ENCODE data around the gene GRK5. TPM values are rescaled to one million over a fixed set of nuclear protein-coding genes. Genes with fewer than 3 reads are reported as not detected.
"Not testable (repeated sequence)": the region's sequence is repeated elsewhere in the genome, so short reads cannot be mapped to it uniquely, and the experiment has no call there.

GRK5 gene
- total and polyA plus RNA-seq, 12 donors, result 9.3 to 96.4 (median 21.5) TPM

GRCh38 chr10:119462773-119463172 lies 255.4 kb downstream of the GRK5 start:
- no peak overlapping the region for H3K27ac ChIP-seq
- no peaks in the 10 kb centered on the region for H3K9me3 ChIP-seq (replicated peaks in 1 of 3)
- H3K4me1 ChIP-seq (replicated peaks in 1 of 2), result no peaks in the 10 kb centered on the region
- no peaks in the 10 kb centered on the region for H3K27me3 ChIP-seq
- 83 to 91% (median 85%) methylated on average over 4 of the region's 4 CpGs for WGBS, 4 donors
- intact Hi-C loops (cut with DNase I), result no loop called here
- TF ChIP-seq CTCF (IDR thresholded peaks at IDR 0.05) (no peak), POLR2A (IDR thresholded peaks at IDR 0.05) (no peak)
- H3K4me3 ChIP-seq, result no peak overlapping the region
- DNase-seq, result no peak
- H3K36me3 ChIP-seq (replicated peaks in 1 of 2), result no peaks in the 10 kb centered on the region

- intact Hi-C loops (cut with DNase I); H3K4me1 ChIP-seq (replicated peaks in 1 of 2); H3K27ac ChIP-seq; H3K27me3 ChIP-seq; H3K36me3 ChIP-seq (replicated peaks in 1 of 2); DNase-seq; H3K9me3 ChIP-seq (replicated peaks in 1 of 3); H3K4me3 ChIP-seq: not testable (repeated sequence)
- WGBS, 4 donors, result 64 to 94% (median 73%) methylated on average over 2 of the region's 2 CpGs
Observed at GRCh38 chr10:119463195-119463594, 255.8 kb downstream of the GRK5 start.

- Histone ChIP-seq H3K27ac (no peak overlapping the region), H3K9me3 (replicated peaks in 1 of 3) (no peaks in the 10 kb centered on the region), H3K36me3 (replicated peaks in 1 of 2) (no peaks in the 10 kb centered on the region), H3K4me3 (no peak overlapping the region), H3K27me3 (no peaks in the 10 kb centered on the region), H3K4me1 (replicated peaks in 1 of 2) (no peaks in the 10 kb centered on the region)
- DNase-seq, result no peak
- intact Hi-C loops (cut with DNase I), result no loop called here
- WGBS, 4 donors, result 72 to 84% (median 81%) methylated on average over 4 of the region's 4 CpGs
- no peak for TF ChIP-seq CTCF (IDR thresholded peaks at IDR 0.05)
- TF ChIP-seq POLR2A (IDR thresholded peaks at IDR 0.05), result no peak
Observed at GRCh38 chr10:119465085-119465484, 257.7 kb downstream of the GRK5 start.

- no peaks in the 10 kb centered on the region for H3K9me3 ChIP-seq (replicated peaks in 1 of 3)
- H3K4me1 ChIP-seq (replicated peaks in 1 of 2), result no peaks in the 10 kb centered on the region
- TF ChIP-seq POLR2A (IDR thresholded peaks at IDR 0.05) (no peak), CTCF (IDR thresholded peaks at IDR 0.05) (no peak)
- no peak overlapping the region for H3K4me3 ChIP-seq
- DNase-seq, result no peak
- intact Hi-C loops (cut with DNase I), result no loop called here
- H3K27ac ChIP-seq, result no peak overlapping the region
- 53 to 73% (median 67%) methylated on average over 8 to 10 of the region's 10 CpGs for WGBS, 4 donors
- H3K36me3 ChIP-seq (replicated peaks in 1 of 2), result no peaks in the 10 kb centered on the region
- no peaks in the 10 kb centered on the region for H3K27me3 ChIP-seq
Observed at GRCh38 chr10:119466076-119466475, 258.7 kb downstream of the GRK5 start.

- WGBS, 4 donors, result 64 to 78% (median 71%) methylated on average over 4 to 7 of the region's 7 CpGs
- intact Hi-C loops (cut with DNase I), result no loop called here
Observed at GRCh38 chr10:119466655-119467054, 259.3 kb downstream of the GRK5 start.

More at GRCh38 chr10:119466655-119467054, 259.3 kb downstream of the GRK5 start:
- Histone ChIP-seq H3K27me3 (no peaks in the 10 kb centered on the region), H3K4me1 (replicated peaks in 1 of 2) (no peaks in the 10 kb centered on the region), H3K27ac (no peak overlapping the region), H3K9me3 (replicated peaks in 1 of 3) (no peaks in the 10 kb centered on the region), H3K4me3 (no peak overlapping the region), H3K36me3 (replicated peaks in 1 of 2) (no peaks in the 10 kb centered on the region)
- TF ChIP-seq POLR2A (IDR thresholded peaks at IDR 0.05) (no peak), CTCF (IDR thresholded peaks at IDR 0.05) (no peak)
- DNase-seq, result no peak
